Measurements from ENCODE around the gene KCMF1. TPM values are rescaled to one million over a fixed set of nuclear protein-coding genes. Genes with fewer than 3 reads are reported as not detected.

Gene KCMF1
- total and polyA plus RNA-seq, 3 donors from 2014 or later, result 53.9 to 141 (median 56.9) TPM

DNA sequence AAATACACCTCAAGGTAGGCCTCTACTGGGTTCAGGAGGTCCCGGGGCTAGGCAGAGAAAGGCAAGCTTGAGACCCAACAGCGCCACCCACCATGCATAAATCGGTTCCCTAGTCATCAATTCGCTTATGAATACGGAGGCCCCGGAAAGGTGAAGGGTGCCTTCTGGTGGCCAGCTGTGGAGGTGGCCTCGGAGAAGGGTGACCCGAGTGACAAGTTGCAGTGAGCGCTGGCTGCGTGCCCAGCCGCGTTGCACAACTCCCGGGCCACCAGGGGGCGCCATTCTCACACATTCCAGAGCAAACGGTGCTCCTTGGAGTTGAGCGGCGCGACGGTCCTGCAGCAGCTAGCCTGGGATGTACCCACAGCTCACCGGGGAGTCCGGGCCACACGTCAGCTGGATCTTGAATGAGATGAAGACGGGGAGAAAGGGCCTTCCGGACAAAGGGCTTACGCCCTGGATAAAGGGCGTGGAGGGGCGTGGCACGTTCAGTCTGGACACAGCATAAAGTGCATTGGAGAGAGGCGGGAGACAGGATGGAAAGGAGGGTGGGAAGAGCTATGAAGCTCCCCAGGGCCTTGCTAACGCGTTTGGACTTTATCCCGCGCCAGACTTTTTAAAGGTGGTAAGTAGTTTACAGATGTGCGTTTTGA is 45.1 kb upstream of the KCMF1 start:
- DNase-seq, result peak; percentile 98
- peak overlapping the region; percentile 40 to 42 for H3K4me3 ChIP-seq
- peaks cover 6% of the 10 kb centered on the region for H3K4me1 ChIP-seq
- WGBS, 2 donors, result 5 to 7% methylated on average over 34 of the region's 34 CpGs
- no peaks in the 10 kb centered on the region for H3K9me3 ChIP-seq
- intact Hi-C loops (cut with DNase I; ENCODE audit: low total_unique reads), result no loop called here
- TF ChIP-seq POLR2A (IDR thresholded peaks at IDR 0.05) (no peak), CTCF (IDR thresholded peaks at IDR 0.05) (peak; percentile 96 to 97 (median 97))
- H3K27me3 ChIP-seq, result no peaks in the 10 kb centered on the region
- H3K27ac ChIP-seq, result peak overlapping the region in 1 of 2 donors; percentile 15
- H3K36me3 ChIP-seq (ENCODE audit: low read depth, missing control alignments), result no peaks in the 10 kb centered on the region

GRCh38 chr2:84927275-84927627 is 43.7 kb upstream of the KCMF1 start:
- no peak for DNase-seq
- Histone ChIP-seq H3K4me1 (peaks cover 6% of the 10 kb centered on the region), H3K36me3 (ENCODE audit: low read depth, missing control alignments) (no peaks in the 10 kb centered on the region), H3K9me3 (no peaks in the 10 kb centered on the region), H3K27me3 (no peaks in the 10 kb centered on the region), H3K4me3 (no peak overlapping the region), H3K27ac (no peak overlapping the region)
- WGBS, 2 donors, result 23 to 27% methylated on average over 3 of the region's 3 CpGs
- TF ChIP-seq CTCF (IDR thresholded peaks at IDR 0.05), result no peak
- TF ChIP-seq POLR2A (IDR thresholded peaks at IDR 0.05), result no peak
- intact Hi-C loops (cut with DNase I; ENCODE audit: low total_unique reads), result no loop called here

DNA sequence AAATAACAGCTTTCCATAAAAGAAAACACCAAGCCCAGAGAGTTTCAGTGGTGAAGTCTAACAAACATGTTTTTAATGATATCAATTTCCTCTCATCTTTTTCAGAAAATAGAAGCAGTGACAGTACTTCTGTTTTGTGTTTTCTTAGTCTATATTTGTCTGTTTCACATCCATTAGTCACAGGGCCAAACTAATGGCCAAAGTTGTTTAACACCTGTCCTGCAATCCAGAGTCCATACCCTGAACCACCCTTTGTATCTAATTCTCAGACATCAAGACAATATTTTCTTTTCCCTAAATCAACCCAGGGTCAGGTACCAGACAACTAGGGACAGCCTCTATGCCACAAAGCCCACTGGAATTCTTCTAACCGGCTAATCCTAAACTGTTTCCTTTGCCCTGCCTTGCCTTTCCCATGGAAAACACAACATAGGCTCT is 39.6 kb upstream of the KCMF1 start:
- Histone ChIP-seq H3K36me3 (ENCODE audit: low read depth, missing control alignments) (no peaks in the 10 kb centered on the region), H3K4me1 (no peaks in the 10 kb centered on the region), H3K4me3 (no peak overlapping the region), H3K27ac (no peak overlapping the region), H3K9me3 (no peaks in the 10 kb centered on the region), H3K27me3 (no peaks in the 10 kb centered on the region)
- intact Hi-C loops (cut with DNase I; ENCODE audit: low total_unique reads), result no loop called here
- DNase-seq, result no peak
- TF ChIP-seq CTCF (IDR thresholded peaks at IDR 0.05) (no peak), POLR2A (IDR thresholded peaks at IDR 0.05) (no peak)
- WGBS, 2 donors, result 48 to 62% methylated on average over 1 of the region's 1 CpG

GRCh38 chr2:84938194-84938879 is 32.6 kb upstream of the KCMF1 start:
- H3K27ac ChIP-seq, result no peak overlapping the region
- H3K36me3 ChIP-seq (ENCODE audit: low read depth, missing control alignments), result no peaks in the 10 kb centered on the region
- H3K9me3 ChIP-seq, result no peaks in the 10 kb centered on the region
- intact Hi-C loops (cut with DNase I; ENCODE audit: low total_unique reads), result no loop called here
- no peaks in the 10 kb centered on the region for H3K4me1 ChIP-seq
- no peaks in the 10 kb centered on the region for H3K27me3 ChIP-seq
- no peak overlapping the region for H3K4me3 ChIP-seq
- no peak for DNase-seq
- no peak for TF ChIP-seq POLR2A (IDR thresholded peaks at IDR 0.05)
- TF ChIP-seq CTCF (IDR thresholded peaks at IDR 0.05), result no peak
- 88 to 90% methylated on average over 5 of the region's 5 CpGs for WGBS, 2 donors
